Upper lobe of left lung (tissue), 6 donors: Measurements from ENCODE around the gene ANKRD23. TPM values are rescaled to one million over a fixed set of nuclear protein-coding genes. Genes with fewer than 3 reads are reported as not detected.

Experiments
- ATAC-seq, 2 donors: fragments of 200-7000 bp; cut with Tn5 transposase; one replicate each; pipeline ENCODE4 v1.9.1; 2022; ENCODE audit warnings: mild to moderate bottlenecking in 2 of 2, moderate library complexity in 2 of 2; ENCODE audit not compliant: low FRiP score in 2 of 2
- DNase-seq, 2 donors: peaks; one replicate each; pipeline ENCODE4 v3.0.0-alpha.2; 2019 to 2020
- H3K27ac ChIP-seq, 4 donors: fragments of 200-600 bp; sonication (generic); one replicate each; pipeline ENCODE4 v1.5.1; 2016 to 2019
- H3K27me3 ChIP-seq, 4 donors: fragments of 200-600 bp; sonication (generic); one replicate each; pipeline ENCODE4 v1.5.1; 2017 to 2019
- H3K36me3 ChIP-seq, 4 donors: fragments of 200-600 bp; sonication (generic); one replicate each; pipeline ENCODE4 v1.5.1; 2016 to 2019
- H3K4me1 ChIP-seq, 4 donors: fragments of 200-600 bp; sonication (generic); one replicate each; pipeline ENCODE4 v1.5.1; 2018 to 2019
- H3K4me3 ChIP-seq, 4 donors: fragments of 200-600 bp; sonication (generic); one replicate each; pipeline ENCODE4 v1.5.1; 2017 to 2019; ENCODE audit warnings: mild to moderate bottlenecking in 2 of 4, moderate library complexity in 1 of 4
- H3K9me3 ChIP-seq, 4 donors: fragments of 200-600 bp; sonication (generic); one replicate each; pipeline ENCODE4 v1.5.1; 2018 to 2019
- EP300 ChIP-seq, 4 donors: sonication (generic); formaldehyde crosslinking; IDR thresholded peaks; one replicate each; pipeline ENCODE4 v1.5.1; 2017; ENCODE audit warnings: antibody characterized with exemption in 4 of 4, control low read depth in 2 of 4
- POLR2A ChIP-seq, 4 donors: fragments of 450-650 bp; IDR thresholded peaks; one replicate each; pipeline ENCODE4 v1.5.1; 2016 to 2017; ENCODE audit warnings: antibody characterized with exemption in 4 of 4, mild to moderate bottlenecking in 2 of 4
- POLR2AphosphoS5 ChIP-seq, 2 donors: sonication (generic); formaldehyde crosslinking; IDR thresholded peaks; one replicate each; pipeline ENCODE4 v1.5.1; 2017; ENCODE audit warnings: antibody characterized with exemption in 2 of 2
- WGBS, 2 donors: methylation state at CpG; one replicate each; pipeline ENCODE4 v1.1.5; 2017 to 2018; 5-methylcytosine and 5-hydroxymethylcytosine counted together
- total RNA-seq, 6 donors: library from RNA; depleted of rRNA in 4 of 6; stranded (reverse); fragments of >200 nt in 4 of 6; gene quantifications; one replicate each; pipeline versions ENCODE4 v1.1.0 to v1.2.1, GENCODE V29; 2016 to 2021
- TF ChIP-seq, protein P1 (sequence below), 6 experiments: fragments of 450-650 bp in 4 of 6; fragments of 200-600 bp in 2 of 6; sonication (generic) in 2 of 6; IDR thresholded peaks; one replicate each; pipeline ENCODE4 v1.5.1; 2016 to 2019; ENCODE audit warnings: antibody characterized with exemption in 6 of 6
- donor health status: DM: no; HTN: no; CAD: no; lungs with moderate emphysema.
- donor health status: DM: no; HTN: yes; CAD: no; lungs with severe emphysema.

ANKRD23 gene
- total RNA-seq, 6 donors from 2014 or later, result 2.0 to 27.2 (median 2.8) TPM

DNA sequence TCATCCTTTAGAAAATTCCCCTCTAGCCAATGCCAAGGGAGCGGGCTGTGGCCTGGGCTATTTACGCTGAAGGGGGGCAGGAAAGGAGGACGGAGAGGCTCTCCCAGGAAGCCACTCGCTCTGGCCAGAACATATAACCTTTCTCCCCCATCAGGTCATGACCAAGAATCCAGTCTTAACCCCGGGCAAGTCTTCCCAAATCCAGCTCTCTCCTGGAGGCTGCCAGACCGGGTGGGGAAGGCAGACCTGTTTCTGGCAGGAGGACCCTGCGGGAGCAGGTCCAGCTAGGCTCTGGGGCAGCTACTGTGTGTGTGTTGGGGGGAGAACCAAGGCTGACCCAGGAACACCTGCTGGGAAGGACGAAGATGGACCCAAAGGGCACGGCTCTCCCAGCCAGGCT, 39.5 kb upstream of the ANKRD23 start:
- ATAC-seq, result no peak
- Histone ChIP-seq H3K36me3 (no peaks in the 10 kb centered on the region), H3K4me1 (peaks cover 12 to 35% (median 17%) of the 10 kb centered on the region in 4 donors), H3K9me3 (no peaks in the 10 kb centered on the region), H3K27me3 (no peaks in the 10 kb centered on the region), H3K4me3 (no peak overlapping the region), H3K27ac (no peak overlapping the region)
- 70 to 90% methylated on average over 5 to 7 of the region's 9 CpGs for WGBS, 2 donors
- TF ChIP-seq, protein P1, sequence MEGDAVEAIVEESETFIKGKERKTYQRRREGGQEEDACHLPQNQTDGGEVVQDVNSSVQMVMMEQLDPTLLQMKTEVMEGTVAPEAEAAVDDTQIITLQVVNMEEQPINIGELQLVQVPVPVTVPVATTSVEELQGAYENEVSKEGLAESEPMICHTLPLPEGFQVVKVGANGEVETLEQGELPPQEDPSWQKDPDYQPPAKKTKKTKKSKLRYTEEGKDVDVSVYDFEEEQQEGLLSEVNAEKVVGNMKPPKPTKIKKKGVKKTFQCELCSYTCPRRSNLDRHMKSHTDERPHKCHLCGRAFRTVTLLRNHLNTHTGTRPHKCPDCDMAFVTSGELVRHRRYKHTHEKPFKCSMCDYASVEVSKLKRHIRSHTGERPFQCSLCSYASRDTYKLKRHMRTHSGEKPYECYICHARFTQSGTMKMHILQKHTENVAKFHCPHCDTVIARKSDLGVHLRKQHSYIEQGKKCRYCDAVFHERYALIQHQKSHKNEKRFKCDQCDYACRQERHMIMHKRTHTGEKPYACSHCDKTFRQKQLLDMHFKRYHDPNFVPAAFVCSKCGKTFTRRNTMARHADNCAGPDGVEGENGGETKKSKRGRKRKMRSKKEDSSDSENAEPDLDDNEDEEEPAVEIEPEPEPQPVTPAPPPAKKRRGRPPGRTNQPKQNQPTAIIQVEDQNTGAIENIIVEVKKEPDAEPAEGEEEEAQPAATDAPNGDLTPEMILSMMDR (IDR thresholded peaks at IDR 0.05), result no peak
- no peak for TF ChIP-seq POLR2AphosphoS5 (IDR thresholded peaks at IDR 0.05)
- TF ChIP-seq POLR2A (IDR thresholded peaks at IDR 0.05), result no peak
- TF ChIP-seq EP300 (IDR thresholded peaks at IDR 0.05), result no peak
- DNase-seq, result no peak

DNA sequence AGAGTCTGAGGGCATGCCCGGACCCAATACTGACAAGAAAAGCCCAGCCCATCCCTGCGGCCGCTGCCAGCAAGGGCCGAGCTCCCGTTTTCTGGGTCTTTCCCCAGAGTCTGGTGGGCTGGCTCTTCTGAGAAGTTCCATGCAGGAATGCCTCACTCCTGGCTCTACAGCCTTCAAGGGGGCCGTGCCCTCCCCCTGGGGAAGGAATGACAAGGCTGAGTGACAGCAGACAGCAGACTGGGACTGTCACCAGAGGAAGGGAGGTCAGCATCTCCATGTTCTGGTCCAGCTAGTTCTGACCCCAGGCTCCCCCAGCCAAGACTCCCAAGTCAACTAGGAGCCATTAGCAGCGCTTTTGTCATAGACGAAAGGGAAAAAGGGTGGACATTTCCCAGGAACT, 39.1 kb upstream of the ANKRD23 start:
- H3K9me3 ChIP-seq, result no peaks in the 10 kb centered on the region
- 87 to 90% methylated on average over 6 to 8 of the region's 8 CpGs for WGBS, 2 donors
- no peak overlapping the region for H3K27ac ChIP-seq
- no peak for ATAC-seq
- H3K36me3 ChIP-seq, result no peaks in the 10 kb centered on the region
- H3K4me1 ChIP-seq, result peaks cover 8 to 31% (median 13%) of the 10 kb centered on the region in 4 donors
- H3K27me3 ChIP-seq, result no peaks in the 10 kb centered on the region
- H3K4me3 ChIP-seq, result no peak overlapping the region
- no peak for DNase-seq
- TF ChIP-seq POLR2A (IDR thresholded peaks at IDR 0.05), result no peak
- no peak for TF ChIP-seq POLR2AphosphoS5 (IDR thresholded peaks at IDR 0.05)
- TF ChIP-seq EP300 (IDR thresholded peaks at IDR 0.05), result no peak
- TF ChIP-seq, protein P1 (IDR thresholded peaks at IDR 0.05), result no peak

DNA sequence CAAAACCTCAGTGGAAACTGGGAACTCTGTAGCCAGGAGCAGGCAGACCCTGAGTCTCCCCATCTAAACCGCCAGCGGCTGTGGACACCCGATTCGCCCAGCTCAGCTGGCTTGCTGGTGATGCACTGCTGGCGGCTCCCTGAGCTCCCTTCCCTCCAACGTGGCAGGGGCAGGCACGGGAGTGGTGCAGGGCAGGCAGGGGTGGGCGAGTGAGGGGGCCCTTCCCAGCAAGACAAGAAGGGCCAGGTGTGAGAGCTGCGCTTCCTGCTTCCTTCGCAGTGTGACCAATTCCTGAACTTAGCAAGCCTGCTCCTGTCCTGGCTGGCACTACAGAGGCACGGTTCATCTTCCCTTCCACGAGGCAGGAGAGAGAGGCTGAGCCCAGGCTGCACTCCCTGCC, 38.4 kb upstream of the ANKRD23 start:
- WGBS, 2 donors, result 77 to 83% methylated on average over 4 to 12 of the region's 12 CpGs
- Histone ChIP-seq H3K4me1 (peaks cover 1 to 24% (median 6%) of the 10 kb centered on the region in 4 donors), H3K9me3 (no peaks in the 10 kb centered on the region)

DNA sequence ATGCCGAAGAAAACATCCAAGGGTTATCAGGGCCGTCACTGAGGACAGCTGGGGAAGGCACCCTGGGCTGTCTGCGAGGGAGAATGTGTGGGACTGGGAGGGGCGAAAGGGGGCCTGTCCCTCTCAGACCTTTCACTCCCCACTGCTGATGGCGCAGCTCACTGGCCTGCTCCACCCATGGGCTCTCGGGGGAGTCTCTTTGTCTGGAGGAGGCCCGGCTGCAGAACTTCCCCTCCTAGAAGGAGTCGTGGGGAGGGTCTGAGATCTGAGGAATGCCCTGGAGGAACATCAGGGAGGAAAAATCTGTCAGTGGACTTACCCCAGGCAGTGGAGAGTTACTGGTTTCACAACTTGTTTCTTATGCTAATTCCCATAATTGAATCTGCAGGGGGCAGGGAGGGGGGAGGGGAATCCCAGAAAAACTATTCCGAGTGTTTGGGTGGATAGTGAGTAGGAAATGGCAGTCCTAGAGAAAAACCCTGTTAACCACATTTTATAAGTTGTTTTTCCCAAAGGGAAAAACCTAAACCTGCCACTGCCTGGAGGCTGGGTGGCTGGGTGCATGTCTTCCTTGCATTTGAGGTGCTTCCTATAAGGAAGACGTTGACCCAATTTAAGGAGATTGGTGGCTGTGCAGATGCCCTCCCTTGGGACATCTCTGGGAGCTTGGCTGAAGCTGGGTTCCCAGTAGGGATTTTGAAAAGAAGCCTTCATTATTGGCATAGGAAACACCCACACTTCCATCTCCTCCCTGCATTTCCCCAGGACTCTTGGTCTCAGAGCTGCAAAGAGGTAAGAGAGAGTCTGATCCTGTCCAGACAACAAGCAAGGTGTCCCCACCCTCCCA, 37.8 kb upstream of the ANKRD23 start:
- ATAC-seq (no peak), DNase-seq (no peak)
- Histone ChIP-seq H3K4me1 (peaks cover 0 to 22% (median 3%) of the 10 kb centered on the region in 4 donors), H3K27ac (no peak overlapping the region), H3K9me3 (no peaks in the 10 kb centered on the region), H3K36me3 (no peaks in the 10 kb centered on the region), H3K27me3 (no peaks in the 10 kb centered on the region), H3K4me3 (no peak overlapping the region)
- TF ChIP-seq, protein P1 (IDR thresholded peaks at IDR 0.05), result no peak
- TF ChIP-seq EP300 (IDR thresholded peaks at IDR 0.05) (no peak), POLR2AphosphoS5 (IDR thresholded peaks at IDR 0.05) (no peak)
- 63 to 65% methylated on average over 10 of the region's 10 CpGs for WGBS, 2 donors

More for the DNA sequence above, 38.4 kb upstream of the ANKRD23 start:
- TF ChIP-seq POLR2A (IDR thresholded peaks at IDR 0.05) (no peak), POLR2AphosphoS5 (IDR thresholded peaks at IDR 0.05) (no peak), EP300 (IDR thresholded peaks at IDR 0.05) (no peak)
- TF ChIP-seq, protein P1 (IDR thresholded peaks at IDR 0.05), result no peak
- ATAC-seq, result no peak
- Histone ChIP-seq H3K36me3 (no peaks in the 10 kb centered on the region), H3K4me3 (no peak overlapping the region), H3K27me3 (no peaks in the 10 kb centered on the region), H3K27ac (no peak overlapping the region)
- no peak for DNase-seq

DNA sequence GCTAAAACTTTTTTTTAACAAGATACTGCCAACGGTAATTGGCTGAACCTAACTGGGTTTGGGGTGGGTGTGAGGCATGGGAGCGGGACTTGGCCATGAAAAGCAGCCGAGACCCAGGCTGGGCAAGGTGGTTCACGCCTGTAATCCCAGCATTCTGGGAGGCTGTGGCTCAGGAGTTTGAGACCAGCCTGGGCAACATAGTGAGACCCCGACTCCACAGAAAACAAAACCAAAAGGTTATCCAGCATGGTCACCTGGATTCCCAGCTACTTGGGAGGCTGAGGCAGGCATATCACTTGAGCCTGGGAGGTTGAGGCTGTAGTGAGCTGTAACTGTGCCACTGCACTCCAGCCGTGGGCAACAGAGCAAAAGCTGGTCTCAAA, 37.1 kb upstream of the ANKRD23 start:
- H3K9me3 ChIP-seq, result no peaks in the 10 kb centered on the region
- no peaks in the 10 kb centered on the region for H3K27me3 ChIP-seq
- no peak overlapping the region for H3K4me3 ChIP-seq
- peaks cover 0 to 21% (median 3%) of the 10 kb centered on the region in 4 donors for H3K4me1 ChIP-seq
- 88 to 90% methylated on average over 6 of the region's 6 CpGs for WGBS, 2 donors
- no peak for TF ChIP-seq EP300 (IDR thresholded peaks at IDR 0.05)
- TF ChIP-seq POLR2A (IDR thresholded peaks at IDR 0.05), result no peak
- TF ChIP-seq POLR2AphosphoS5 (IDR thresholded peaks at IDR 0.05), result no peak
- TF ChIP-seq, protein P1 (IDR thresholded peaks at IDR 0.05), result no peak
- DNase-seq, result no peak
- no peak overlapping the region for H3K27ac ChIP-seq
- no peaks in the 10 kb centered on the region for H3K36me3 ChIP-seq
- no peak for ATAC-seq
